ENCODE results near the gene TECTB. TPM values are rescaled to one million over a fixed set of nuclear protein-coding genes. Genes with fewer than 3 reads are reported as not detected.

TECTB gene
- total RNA-seq, 1 donor from 2014 or later: 0.13 TPM

- DNase-seq (ENCODE audit: low spot score): no peak
- ATAC-seq: peak; percentile 64
Observed at GRCh38 chr10:112344261-112344660, 61.1 kb downstream of the TECTB start.

GRCh38 chr10:112345202-112345601 lies 62.0 kb downstream of the TECTB start:
- DNase-seq (ENCODE audit: low spot score) (no peak), ATAC-seq (no peak)

DNA sequence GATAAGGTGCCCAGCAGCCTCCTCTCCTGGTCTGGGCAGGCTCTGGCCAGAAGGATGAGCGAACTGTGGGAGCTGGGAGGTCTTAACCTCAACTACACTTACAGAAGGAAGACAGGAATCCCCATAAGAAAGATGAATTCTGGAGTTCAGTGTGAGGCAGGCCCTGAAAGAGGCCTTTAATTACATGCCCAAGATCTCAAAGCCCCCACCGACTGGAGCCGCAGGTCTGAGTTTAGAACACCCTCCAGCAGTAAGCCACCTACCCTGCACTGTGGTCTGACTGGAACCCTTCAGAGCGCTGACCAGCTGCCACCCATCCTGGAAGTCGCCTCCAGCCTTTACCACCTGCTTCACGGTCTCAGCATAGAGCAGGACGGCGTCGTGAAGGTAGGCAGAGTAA lies 62.5 kb downstream of the TECTB start:
- no peak for DNase-seq (ENCODE audit: low spot score)
- no peak for ATAC-seq

- DNase-seq (ENCODE audit: low spot score): no peak
- no peak for ATAC-seq
Observed at GRCh38 chr10:112346774-112347173, 63.6 kb downstream of the TECTB start.

GRCh38 chr10:112347709-112348671 lies 64.8 kb downstream of the TECTB start:
- ATAC-seq (peak; percentile 67), DNase-seq (ENCODE audit: low spot score) (no peak)

GRCh38 chr10:112348759-112349158 lies 65.6 kb downstream of the TECTB start:
- DNase-seq (ENCODE audit: low spot score): no peak
- no peak for ATAC-seq

DNA sequence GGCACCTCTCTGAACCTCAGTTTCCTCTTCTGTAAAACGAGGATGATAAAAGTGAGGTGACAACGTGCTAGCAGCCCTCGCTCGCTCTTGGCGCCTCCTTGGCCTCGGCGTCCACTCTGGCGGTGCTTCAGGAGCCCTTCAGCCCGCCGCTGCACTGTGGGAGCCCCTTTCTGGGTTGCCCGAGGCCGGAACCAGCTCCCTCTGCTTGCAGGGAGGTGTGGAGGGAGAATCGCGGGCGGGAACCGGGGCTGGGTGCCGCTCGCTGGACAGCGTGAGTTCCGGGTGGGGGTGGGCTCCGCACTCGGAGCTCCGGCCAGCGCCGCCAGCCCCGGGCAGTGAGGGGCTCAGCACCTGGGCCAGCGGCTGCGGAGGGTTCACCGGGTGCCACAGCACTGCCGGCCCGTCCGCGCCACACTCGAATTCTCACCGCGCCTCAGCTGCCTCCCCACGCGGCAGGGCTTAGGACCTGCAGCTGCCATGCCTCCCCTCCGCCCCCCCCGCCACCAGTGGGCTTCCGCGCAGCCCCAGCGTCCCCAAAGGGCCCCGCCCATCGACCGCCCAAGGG lies 66.4 kb downstream of the TECTB start:
- ATAC-seq: no peak
- no peak for DNase-seq (ENCODE audit: low spot score)

GRCh38 chr10:112351146-112351545 lies 67.9 kb downstream of the TECTB start:
- DNase-seq (ENCODE audit: low spot score): no peak
- ATAC-seq: no peak

- DNase-seq (ENCODE audit: low spot score): peak; percentile 69
- peak; percentile 90 for ATAC-seq
Observed at GRCh38 chr10:112352044-112352443, 68.8 kb downstream of the TECTB start.

DNA sequence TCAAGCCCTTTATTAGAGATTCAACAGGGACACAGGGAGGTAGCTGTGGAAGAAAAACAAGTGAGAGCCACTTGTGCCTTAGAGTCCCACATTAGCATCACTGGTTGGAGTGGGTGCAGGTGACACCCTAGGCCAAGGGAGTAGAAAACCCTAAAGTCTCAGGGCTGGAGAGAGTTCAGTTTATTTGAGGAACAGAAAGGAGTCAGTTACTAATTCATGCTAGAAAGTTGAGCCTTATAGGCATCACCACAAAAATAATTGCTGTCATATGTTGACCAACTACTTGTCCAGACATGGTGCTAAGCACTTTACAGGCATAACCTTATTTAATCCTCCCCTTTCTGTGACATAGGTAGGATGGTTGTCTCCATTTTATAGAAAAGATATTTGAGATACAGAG lies 69.8 kb downstream of the TECTB start:
- DNase-seq (ENCODE audit: low spot score) (no peak), ATAC-seq (no peak)

Other genes with a start within 250 kb of the TECTB start
- 276 TPM for gene GPAM, start 99.6 kb upstream of the TECTB start, total RNA-seq
- 61.7 TPM for gene ACSL5, start 90.7 kb downstream of the TECTB start, total RNA-seq
- 11.4 TPM for gene ZDHHC6, start 163.5 kb downstream of the TECTB start, total RNA-seq
- gene VTI1A, start 163.8 kb downstream of the TECTB start, total RNA-seq: 9.9 TPM